Activated CD8-positive, alpha-beta T cell treated with anti-CD3 and anti-CD28 coated beads for 36 hours (primary cell): ENCODE results near the gene PLA2G4F. TPM values are rescaled to one million over a fixed set of nuclear protein-coding genes. Genes with fewer than 3 reads are reported as not detected.

Experiments used
- ATAC-seq: fragments of 200-7000 bp; cut with Tn5 transposase; one replicate; pipeline ENCODE4 v1.10.0; 2021; ENCODE audit warnings: mild to moderate bottlenecking, moderate library complexity
- CTCF ChIA-PET: fragments of 350-600 bp; sonication (Branson Sonifier 250); formaldehyde crosslinking; loops from one replicate; lab custom pipeline; 2021; ENCODE audit warnings: antibody characterized with exemption; lab: Charles Lee
- POLR2A ChIA-PET: fragments of 350-600 bp; sonication (Branson Sonifier 250); formaldehyde crosslinking; loops from one replicate; lab custom pipeline; 2021; ENCODE audit warnings: antibody characterized with exemption; lab: Charles Lee
- DNase-seq: peaks from one replicate; pipeline ENCODE4 v3.0.0-alpha.2; 2020
- H3K27ac Mint-ChIP-seq: one replicate; pipeline ENCODE4 v1.8.0; 2021; ENCODE audit warnings: mild to moderate bottlenecking, mixed read lengths
- H3K27me3 Mint-ChIP-seq: one replicate; pipeline ENCODE4 v1.8.0; 2021; ENCODE audit warnings: mixed read lengths
- H3K36me3 Mint-ChIP-seq: one replicate; pipeline ENCODE4 v1.8.0; 2021; ENCODE audit warnings: low read depth, mixed read lengths
- H3K4me1 Mint-ChIP-seq: one replicate; pipeline ENCODE4 v1.8.0; 2021; ENCODE audit warnings: low read depth, mixed read lengths
- H3K4me3 Mint-ChIP-seq: one replicate; pipeline ENCODE4 v1.8.0; 2021; ENCODE audit warnings: mild to moderate bottlenecking, moderate library complexity, mixed read lengths
- H3K9me3 Mint-ChIP-seq: one replicate; pipeline ENCODE4 v1.8.0; 2021; ENCODE audit warnings: mixed read lengths
- CTCF ChIP-seq: fragments of 200-600 bp; IDR thresholded peaks from one replicate; pipeline ENCODE4 v1.8.0; 2022; ENCODE audit warnings: antibody characterized with exemption, mild to moderate bottlenecking
- intact Hi-C: fragments of 100-400 bp; cut with micrococcal nuclease; formaldehyde crosslinking; loops from one replicate; pipeline ENCODE4 v1.10.0; 2022
- total RNA-seq, 2 experiments: library from RNA; stranded (reverse); gene quantifications; one replicate each; pipeline ENCODE4 v1.2.3, GENCODE V29; 2021

The PLA2G4F gene
- total RNA-seq, 2 experiments from 2014 or later, result not detected

GRCh38 chr15:42178056-42178455 is 21.6 kb upstream of the PLA2G4F start:
- Mint-ChIP-seq H3K4me1 (no peaks in the 10 kb centered on the region), H3K27me3 (no peaks in the 10 kb centered on the region), H3K9me3 (no peaks in the 10 kb centered on the region), H3K27ac (no peak overlapping the region), H3K4me3 (no peak overlapping the region), H3K36me3 (peaks cover 34% of the 10 kb centered on the region)
- ATAC-seq (no peak), DNase-seq (no peak)
- POLR2A ChIA-PET, result no interaction called here
- intact Hi-C loops, result no loop called here
- TF ChIP-seq CTCF, result no peak
- CTCF ChIA-PET, result no interaction called here

- no peak for ATAC-seq
- ChIA-PET CTCF (no interaction called here), POLR2A (no interaction called here)
- no peak for TF ChIP-seq CTCF
- Mint-ChIP-seq H3K4me3 (no peak overlapping the region), H3K27me3 (no peaks in the 10 kb centered on the region), H3K27ac (no peak overlapping the region), H3K36me3 (peaks cover 30% of the 10 kb centered on the region), H3K9me3 (no peaks in the 10 kb centered on the region), H3K4me1 (peaks cover 10% of the 10 kb centered on the region)
- intact Hi-C loops, result no loop called here
- no peak for DNase-seq
Measured at GRCh38 chr15:42175671-42176070, 19.2 kb upstream of the PLA2G4F start.

- Mint-ChIP-seq H3K4me1 (peaks cover 10% of the 10 kb centered on the region), H3K9me3 (no peaks in the 10 kb centered on the region), H3K27ac (peak overlapping the region; percentile 62), H3K36me3 (peaks cover 25% of the 10 kb centered on the region), H3K27me3 (no peaks in the 10 kb centered on the region), H3K4me3 (no peak overlapping the region)
- ChIA-PET POLR2A (no interaction called here), CTCF (no interaction called here)
- ATAC-seq (no peak), DNase-seq (no peak)
- intact Hi-C loops, result no loop called here
- no peak for TF ChIP-seq CTCF
Measured at GRCh38 chr15:42172475-42172874, 16.0 kb upstream of the PLA2G4F start.

- CTCF ChIA-PET, result no interaction called here
- peak overlapping the region; percentile 62 for H3K27ac Mint-ChIP-seq
- peaks cover 28% of the 10 kb centered on the region for H3K36me3 Mint-ChIP-seq
- peaks cover 10% of the 10 kb centered on the region for H3K4me1 Mint-ChIP-seq
- POLR2A ChIA-PET, result no interaction called here
- intact Hi-C loops, result no loop called here
- TF ChIP-seq CTCF, result no peak
- no peaks in the 10 kb centered on the region for H3K9me3 Mint-ChIP-seq
- ATAC-seq, result no peak
- no peaks in the 10 kb centered on the region for H3K27me3 Mint-ChIP-seq
- no peak overlapping the region for H3K4me3 Mint-ChIP-seq
- DNase-seq, result no peak
Measured at GRCh38 chr15:42171795-42172194, 15.4 kb upstream of the PLA2G4F start.

- no peaks in the 10 kb centered on the region for H3K9me3 Mint-ChIP-seq
Measured at GRCh38 chr15:42171122-42171521, 14.7 kb upstream of the PLA2G4F start.

More at GRCh38 chr15:42171122-42171521, 14.7 kb upstream of the PLA2G4F start:
- Mint-ChIP-seq H3K27me3 (no peaks in the 10 kb centered on the region), H3K4me1 (peaks cover 10% of the 10 kb centered on the region), H3K4me3 (no peak overlapping the region), H3K36me3 (peaks cover 30% of the 10 kb centered on the region), H3K27ac (peak overlapping the region; percentile 62)
- ATAC-seq, result peak; percentile 45
- TF ChIP-seq CTCF, result no peak
- ChIA-PET CTCF (no interaction called here), POLR2A (no interaction called here)
- no peak for DNase-seq
- intact Hi-C loops, result no loop called here
